ENCODE results near the gene PCBD2. TPM values are rescaled to one million over a fixed set of nuclear protein-coding genes. Genes with fewer than 3 reads are reported as not detected.

The PCBD2 gene
- total RNA-seq, 1 donor from 2014 or later: 18.8 TPM

- Mint-ChIP-seq H3K9me3 (ENCODE audit: low read depth) (peaks cover 21% of the 10 kb centered on the region), H3K4me1 (ENCODE audit: low read depth) (no peaks in the 10 kb centered on the region), H3K4me3 (ENCODE audit: low read depth) (no peak overlapping the region), H3K36me3 (ENCODE audit: insufficient read depth) (peaks cover 30% of the 10 kb centered on the region), H3K27ac (no peak overlapping the region), H3K27me3 (no peaks in the 10 kb centered on the region)
- TF ChIP-seq CTCF (IDR thresholded peaks at IDR 0.05; ENCODE audit: unreplicated experiment): no peak
- DNase-seq (ENCODE audit: low spot score, unreplicated experiment): no peak
These were observed 70.3 kb downstream of the PCBD2 start for GRCh38 chr5:134975078-134975715.

- Mint-ChIP-seq H3K9me3 (ENCODE audit: low read depth) (peaks cover 21% of the 10 kb centered on the region), H3K27me3 (no peaks in the 10 kb centered on the region), H3K4me3 (ENCODE audit: low read depth) (no peak overlapping the region), H3K36me3 (ENCODE audit: insufficient read depth) (peaks cover 30% of the 10 kb centered on the region), H3K27ac (no peak overlapping the region), H3K4me1 (ENCODE audit: low read depth) (no peaks in the 10 kb centered on the region)
- no peak for TF ChIP-seq CTCF (IDR thresholded peaks at IDR 0.05; ENCODE audit: unreplicated experiment)
- no peak for DNase-seq (ENCODE audit: low spot score, unreplicated experiment)
These were observed 70.9 kb downstream of the PCBD2 start for GRCh38 chr5:134975843-134976242.

DNA sequence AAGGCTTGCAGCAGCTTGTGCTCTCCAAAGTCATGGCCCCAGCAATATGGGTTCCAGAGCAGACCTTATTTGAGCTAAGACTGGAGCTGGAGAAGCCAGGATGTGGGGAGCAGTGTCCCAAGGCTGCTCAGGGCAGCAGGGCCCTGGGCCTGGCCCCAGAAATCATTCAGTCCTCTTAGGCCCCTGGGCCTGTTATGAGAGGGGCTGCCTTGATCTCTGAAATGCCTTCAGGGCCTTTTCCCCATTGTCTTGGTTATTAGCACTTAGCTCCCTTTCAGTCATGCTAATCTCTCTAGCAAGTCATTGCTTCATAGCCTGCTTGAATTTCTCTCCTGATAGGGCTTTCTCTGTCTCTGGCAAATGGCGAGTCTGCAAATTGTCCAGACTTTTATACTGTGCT, 71.9 kb downstream of the PCBD2 start:
- H3K4me1 Mint-ChIP-seq (ENCODE audit: low read depth): no peaks in the 10 kb centered on the region
- TF ChIP-seq CTCF (IDR thresholded peaks at IDR 0.05; ENCODE audit: unreplicated experiment): no peak
- DNase-seq (ENCODE audit: low spot score, unreplicated experiment): no peak
- no peaks in the 10 kb centered on the region for H3K27me3 Mint-ChIP-seq
- H3K9me3 Mint-ChIP-seq (ENCODE audit: low read depth): peaks cover 31% of the 10 kb centered on the region
- peaks cover 33% of the 10 kb centered on the region for H3K36me3 Mint-ChIP-seq (ENCODE audit: insufficient read depth)
- H3K27ac Mint-ChIP-seq: no peak overlapping the region
- H3K4me3 Mint-ChIP-seq (ENCODE audit: low read depth): no peak overlapping the region

DNA sequence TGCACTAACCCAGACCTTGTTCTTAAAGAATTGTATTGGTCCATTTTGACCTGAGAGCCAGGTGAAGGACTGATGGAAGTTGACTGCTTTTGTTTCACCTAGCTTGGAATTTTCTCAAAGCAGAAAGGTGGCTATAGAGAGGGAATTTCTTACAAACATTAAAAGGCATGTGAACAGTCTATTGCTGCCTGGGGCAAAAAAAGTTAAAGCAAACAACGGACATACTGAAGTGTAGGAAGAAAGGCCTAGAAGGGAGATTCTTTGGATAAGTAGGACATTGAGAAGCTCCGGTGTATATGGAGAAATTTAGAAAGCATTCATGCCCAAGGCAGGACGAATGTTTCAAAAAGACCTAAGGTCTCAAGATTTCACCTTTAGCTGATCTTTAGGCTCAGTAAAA, 74.5 kb downstream of the PCBD2 start:
- H3K27me3 Mint-ChIP-seq: no peaks in the 10 kb centered on the region
- no peak for DNase-seq (ENCODE audit: low spot score, unreplicated experiment)
- peaks cover 37% of the 10 kb centered on the region for H3K36me3 Mint-ChIP-seq (ENCODE audit: insufficient read depth)
- no peak overlapping the region for H3K27ac Mint-ChIP-seq
- no peaks in the 10 kb centered on the region for H3K4me1 Mint-ChIP-seq (ENCODE audit: low read depth)
- no peak for TF ChIP-seq CTCF (IDR thresholded peaks at IDR 0.05; ENCODE audit: unreplicated experiment)
- H3K4me3 Mint-ChIP-seq (ENCODE audit: low read depth): no peak overlapping the region
- peaks cover 54% of the 10 kb centered on the region for H3K9me3 Mint-ChIP-seq (ENCODE audit: low read depth)

DNA sequence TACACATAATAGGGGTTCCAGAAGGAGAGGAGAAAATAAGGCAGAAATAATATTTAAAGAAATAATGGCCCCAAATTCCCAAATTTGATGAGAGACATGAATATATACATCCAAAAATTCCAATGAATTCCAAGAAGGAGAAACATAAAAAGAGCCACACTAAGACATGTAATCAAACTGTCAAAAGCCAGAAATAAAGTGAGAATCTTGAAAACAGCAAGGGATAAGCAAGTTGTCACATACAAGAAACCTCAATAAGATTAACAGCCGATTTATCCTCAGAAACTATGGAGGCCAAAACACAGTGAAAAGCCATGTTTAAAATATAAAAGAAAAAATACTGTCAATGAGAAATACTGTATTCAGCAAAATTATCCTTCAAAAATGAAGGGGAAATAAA, 77.3 kb downstream of the PCBD2 start:
- Mint-ChIP-seq H3K9me3 (ENCODE audit: low read depth) (peaks cover 45% of the 10 kb centered on the region), H3K4me1 (ENCODE audit: low read depth) (no peaks in the 10 kb centered on the region), H3K36me3 (ENCODE audit: insufficient read depth) (peaks cover 22% of the 10 kb centered on the region), H3K4me3 (ENCODE audit: low read depth) (no peak overlapping the region), H3K27ac (no peak overlapping the region), H3K27me3 (no peaks in the 10 kb centered on the region)
- no peak for DNase-seq (ENCODE audit: low spot score, unreplicated experiment)
- no peak for TF ChIP-seq CTCF (IDR thresholded peaks at IDR 0.05; ENCODE audit: unreplicated experiment)

Measured in progenitor cell of endocrine pancreas (in vitro differentiated cells).